Neutrophil (primary cell): ENCODE results near the gene KCTD21.

Experiments
- H3K27ac ChIP-seq: fragments of 200-600 bp; sonication (generic); 2 replicates; pipeline ENCODE4 v1.5.1; 2016; ENCODE audit warnings: mild to moderate bottlenecking, moderate library complexity
- H3K27me3 ChIP-seq: fragments of 200-600 bp; sonication (generic); 2 replicates; pipeline ENCODE4 v1.6.0; 2016; ENCODE audit warnings: mild to moderate bottlenecking
- H3K36me3 ChIP-seq: fragments of 200-600 bp; sonication (generic); 2 replicates; pipeline ENCODE4 v1.5.1; 2017
- H3K4me1 ChIP-seq, 2 experiments: fragments of 200-600 bp in 1 of 2; sonication (generic) in 1 of 2; 1 replicate in 1 of 2; 2 replicates in 1 of 2; pipeline versions ENCODE4 v1.5.1 to v1.6.1; 2013 to 2016; ENCODE audit warnings: low read depth in 1 of 2, low read length in 1 of 2, mild to moderate bottlenecking in 1 of 2, moderate library complexity in 1 of 2; ENCODE audit not compliant: control insufficient read depth in 1 of 2, insufficient read depth in 1 of 2
- H3K4me3 ChIP-seq, 2 experiments: fragments of 200-600 bp in 1 of 2; sonication (generic) in 1 of 2; 1 replicate in 1 of 2; 2 replicates in 1 of 2; pipeline ENCODE4 v1.5.1; 2013 to 2016; ENCODE audit warnings: low read depth in 1 of 2, low read length in 1 of 2, mild to moderate bottlenecking in 1 of 2, moderate library complexity in 1 of 2
- H3K9me3 ChIP-seq: fragments of 200-600 bp; sonication (generic); 2 replicates; pipeline ENCODE4 v1.5.1; 2016
- TF ChIP-seq, protein P1 (sequence below): fragments of 200-600 bp; sonication (generic); IDR thresholded peaks from 2 replicates; pipeline ENCODE4 v1.5.1; 2016; ENCODE audit warnings: antibody characterized with exemption

Gene KCTD21

GRCh38 chr11:78216571-78217287 is 28.3 kb upstream of the KCTD21 start:
- Histone ChIP-seq H3K27ac (peak overlapping the region; percentile 33), H3K36me3 (peaks cover 89% of the 10 kb centered on the region), H3K4me3 (no peak overlapping the region), H3K9me3 (no peaks in the 10 kb centered on the region), H3K4me1 (no peaks in the 10 kb centered on the region), H3K27me3 (no peaks in the 10 kb centered on the region)
- TF ChIP-seq, protein P1, sequence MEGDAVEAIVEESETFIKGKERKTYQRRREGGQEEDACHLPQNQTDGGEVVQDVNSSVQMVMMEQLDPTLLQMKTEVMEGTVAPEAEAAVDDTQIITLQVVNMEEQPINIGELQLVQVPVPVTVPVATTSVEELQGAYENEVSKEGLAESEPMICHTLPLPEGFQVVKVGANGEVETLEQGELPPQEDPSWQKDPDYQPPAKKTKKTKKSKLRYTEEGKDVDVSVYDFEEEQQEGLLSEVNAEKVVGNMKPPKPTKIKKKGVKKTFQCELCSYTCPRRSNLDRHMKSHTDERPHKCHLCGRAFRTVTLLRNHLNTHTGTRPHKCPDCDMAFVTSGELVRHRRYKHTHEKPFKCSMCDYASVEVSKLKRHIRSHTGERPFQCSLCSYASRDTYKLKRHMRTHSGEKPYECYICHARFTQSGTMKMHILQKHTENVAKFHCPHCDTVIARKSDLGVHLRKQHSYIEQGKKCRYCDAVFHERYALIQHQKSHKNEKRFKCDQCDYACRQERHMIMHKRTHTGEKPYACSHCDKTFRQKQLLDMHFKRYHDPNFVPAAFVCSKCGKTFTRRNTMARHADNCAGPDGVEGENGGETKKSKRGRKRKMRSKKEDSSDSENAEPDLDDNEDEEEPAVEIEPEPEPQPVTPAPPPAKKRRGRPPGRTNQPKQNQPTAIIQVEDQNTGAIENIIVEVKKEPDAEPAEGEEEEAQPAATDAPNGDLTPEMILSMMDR = no peak

GRCh38 chr11:78216021-78216420 is 27.6 kb upstream of the KCTD21 start:
- peak overlapping the region; percentile 33 for H3K27ac ChIP-seq
- H3K36me3 ChIP-seq = peaks cover 82% of the 10 kb centered on the region
- H3K4me1 ChIP-seq = no peaks in the 10 kb centered on the region
- H3K27me3 ChIP-seq = no peaks in the 10 kb centered on the region
- H3K4me3 ChIP-seq = no peak overlapping the region
- TF ChIP-seq, protein P1 = no peak
- no peaks in the 10 kb centered on the region for H3K9me3 ChIP-seq

DNA sequence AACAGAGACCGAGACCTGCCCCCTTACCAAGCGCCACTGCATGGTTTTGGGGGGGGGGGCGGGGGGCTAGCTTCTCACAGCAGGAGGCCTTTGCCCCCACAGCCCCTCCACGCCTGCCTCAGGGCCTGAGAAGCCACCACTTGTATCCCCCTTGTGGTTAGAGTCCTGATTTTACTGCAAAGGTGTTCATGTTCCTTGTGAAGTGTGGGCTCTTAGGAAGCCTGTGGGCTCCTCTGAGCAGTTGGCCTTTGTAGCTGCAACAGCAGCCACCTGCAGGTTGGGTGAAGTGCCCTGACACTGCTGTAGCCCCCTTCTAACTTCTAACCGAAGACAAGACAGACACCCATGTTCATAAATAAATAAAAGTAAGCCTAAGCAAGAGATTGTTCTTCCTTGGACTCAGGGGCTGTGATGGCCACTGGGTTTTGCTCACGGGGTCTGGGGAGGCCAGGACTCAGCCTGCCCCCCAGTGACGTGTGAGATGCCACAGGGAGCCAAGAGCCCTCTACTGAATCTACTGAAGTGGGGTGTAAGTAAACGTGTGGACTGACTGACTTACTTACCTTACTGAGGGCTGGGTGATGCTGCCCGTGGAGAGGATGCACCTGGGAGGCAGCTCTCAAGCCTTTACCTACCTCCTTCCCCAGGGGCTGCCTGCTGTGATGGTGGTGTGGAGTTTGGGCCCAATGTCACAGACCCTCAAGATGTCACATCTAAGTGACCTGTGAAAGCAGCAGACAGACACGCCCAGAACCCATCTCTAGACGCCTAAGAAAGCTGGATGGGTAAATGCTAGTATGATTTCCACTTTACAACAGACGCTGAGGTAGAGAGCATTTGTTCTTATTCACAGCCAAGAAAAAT is 26.1 kb upstream of the KCTD21 start:
- TF ChIP-seq, protein P1 = no peak
- Histone ChIP-seq H3K9me3 (no peaks in the 10 kb centered on the region), H3K36me3 (peaks cover 76% of the 10 kb centered on the region), H3K4me1 (no peaks in the 10 kb centered on the region), H3K27ac (peak overlapping the region; percentile 23), H3K27me3 (no peaks in the 10 kb centered on the region), H3K4me3 (no peak overlapping the region)

- H3K9me3 ChIP-seq = no peaks in the 10 kb centered on the region
- no peaks in the 10 kb centered on the region for H3K4me1 ChIP-seq
- TF ChIP-seq, protein P1 = no peak
- H3K27me3 ChIP-seq = no peaks in the 10 kb centered on the region
- no peak overlapping the region for H3K4me3 ChIP-seq
- peaks cover 76% of the 10 kb centered on the region for H3K36me3 ChIP-seq
- peak overlapping the region; percentile 40 for H3K27ac ChIP-seq
Measured at GRCh38 chr11:78213526-78214330, 25.3 kb upstream of the KCTD21 start.

GRCh38 chr11:78212586-78213371 is 24.4 kb upstream of the KCTD21 start:
- TF ChIP-seq, protein P1 = no peak
- Histone ChIP-seq H3K4me3 (no peak overlapping the region), H3K36me3 (peaks cover 67% of the 10 kb centered on the region), H3K9me3 (no peaks in the 10 kb centered on the region), H3K4me1 (no peaks in the 10 kb centered on the region), H3K27ac (peak overlapping the region; percentile 40), H3K27me3 (no peaks in the 10 kb centered on the region)
